GM12875 (cell line): ENCODE data around the gene LAMB4.

Experiments used
- H3K4me3 ChIP-seq: one replicate; pipeline ENCODE4 v1.5.1; 2011; ENCODE audit warnings: low read depth, low read length, control low read depth
- CTCF ChIP-seq: IDR thresholded peaks from 2 replicates; pipeline ENCODE4 v1.5.1; 2011; ENCODE audit warnings: low read depth, mild to moderate bottlenecking, control low read depth, inconsistent platforms, low read length, moderate library complexity, borderline replicate concordance; ENCODE audit not compliant: insufficient read depth

Gene LAMB4

GRCh38 chr7:107993891-107994291 is 136.3 kb downstream of the LAMB4 start:
- no peak overlapping the region for H3K4me3 ChIP-seq
- TF ChIP-seq CTCF = no peak

GRCh38 chr7:107989618-107990373 is 140.4 kb downstream of the LAMB4 start:
- H3K4me3 ChIP-seq = no peak overlapping the region
- TF ChIP-seq CTCF = no peak

- H3K4me3 ChIP-seq = no peak overlapping the region
- TF ChIP-seq CTCF = no peak
Measured at GRCh38 chr7:107982918-107983389, 147.2 kb downstream of the LAMB4 start.

- no peak overlapping the region for H3K4me3 ChIP-seq
- no peak for TF ChIP-seq CTCF
Measured at GRCh38 chr7:107982042-107982840, 147.9 kb downstream of the LAMB4 start.

GRCh38 chr7:107981466-107981865 is 148.7 kb downstream of the LAMB4 start:
- TF ChIP-seq CTCF = no peak
- no peak overlapping the region for H3K4me3 ChIP-seq

GRCh38 chr7:107980671-107981190 is 149.4 kb downstream of the LAMB4 start:
- TF ChIP-seq CTCF = no peak
- no peak overlapping the region for H3K4me3 ChIP-seq
